Measurements from ENCODE around the gene SRRM1.
A peak's percentile ranks its signal among the peaks of the same experiment; 100 is the strongest.

Gene SRRM1

GRCh38 chr1:24632832-24633175 is 10.3 kb upstream of the SRRM1 start:
- DNase-seq (ENCODE audit: insufficient read length, low spot score), result no peak
- FAIRE-seq, result no peak
- TF ChIP-seq CTCF (IDR thresholded peaks at IDR 0.05; ENCODE audit: insufficient read depth, missing control alignments), result no peak

- no peak for FAIRE-seq
- TF ChIP-seq CTCF (IDR thresholded peaks at IDR 0.05; ENCODE audit: insufficient read depth, missing control alignments), result peak; percentile 77
These were observed 7.8 kb upstream of the SRRM1 start for GRCh38 chr1:24635195-24635843.

GRCh38 chr1:24636661-24637357 is 6.3 kb upstream of the SRRM1 start:
- FAIRE-seq (no peak), DNase-seq (ENCODE audit: insufficient read length, low spot score) (no peak)

More at GRCh38 chr1:24635195-24635843, 7.8 kb upstream of the SRRM1 start:
- DNase-seq (ENCODE audit: insufficient read length, low spot score), result peak; percentile 24

GRCh38 chr1:24639094-24639493 is 4.0 kb upstream of the SRRM1 start:
- TF ChIP-seq CTCF (IDR thresholded peaks at IDR 0.05; ENCODE audit: insufficient read depth, missing control alignments), result no peak
- DNase-seq (ENCODE audit: insufficient read length, low spot score), result no peak

More at GRCh38 chr1:24636661-24637357, 6.3 kb upstream of the SRRM1 start:
- no peak for TF ChIP-seq CTCF (IDR thresholded peaks at IDR 0.05; ENCODE audit: insufficient read depth, missing control alignments)

GRCh38 chr1:24639881-24640280 is 3.2 kb upstream of the SRRM1 start:
- no peak for TF ChIP-seq CTCF (IDR thresholded peaks at IDR 0.05; ENCODE audit: insufficient read depth, missing control alignments)
- FAIRE-seq (no peak), DNase-seq (ENCODE audit: insufficient read length, low spot score) (no peak)

More at GRCh38 chr1:24639094-24639493, 4.0 kb upstream of the SRRM1 start:
- no peak for FAIRE-seq

- no peak for TF ChIP-seq CTCF (IDR thresholded peaks at IDR 0.05; ENCODE audit: insufficient read depth, missing control alignments)
- FAIRE-seq (no peak), DNase-seq (ENCODE audit: insufficient read length, low spot score) (no peak)
These were observed 2.8 kb upstream of the SRRM1 start for GRCh38 chr1:24640288-24640687.

- TF ChIP-seq CTCF (IDR thresholded peaks at IDR 0.05; ENCODE audit: insufficient read depth, missing control alignments), result no peak
- FAIRE-seq (no peak), DNase-seq (ENCODE audit: insufficient read length, low spot score) (no peak)
These were observed 1.4 kb upstream of the SRRM1 start for GRCh38 chr1:24641646-24642151.

Data from D721Med (cell line).